ENCODE data around the gene TMEM8B.

Gene TMEM8B

GRCh38 chr9:35906923-35907699 lies 78.1 kb downstream of the TMEM8B start:
- DNase-seq (ENCODE audit: low spot score), result no peak
- TF ChIP-seq, protein P1, sequence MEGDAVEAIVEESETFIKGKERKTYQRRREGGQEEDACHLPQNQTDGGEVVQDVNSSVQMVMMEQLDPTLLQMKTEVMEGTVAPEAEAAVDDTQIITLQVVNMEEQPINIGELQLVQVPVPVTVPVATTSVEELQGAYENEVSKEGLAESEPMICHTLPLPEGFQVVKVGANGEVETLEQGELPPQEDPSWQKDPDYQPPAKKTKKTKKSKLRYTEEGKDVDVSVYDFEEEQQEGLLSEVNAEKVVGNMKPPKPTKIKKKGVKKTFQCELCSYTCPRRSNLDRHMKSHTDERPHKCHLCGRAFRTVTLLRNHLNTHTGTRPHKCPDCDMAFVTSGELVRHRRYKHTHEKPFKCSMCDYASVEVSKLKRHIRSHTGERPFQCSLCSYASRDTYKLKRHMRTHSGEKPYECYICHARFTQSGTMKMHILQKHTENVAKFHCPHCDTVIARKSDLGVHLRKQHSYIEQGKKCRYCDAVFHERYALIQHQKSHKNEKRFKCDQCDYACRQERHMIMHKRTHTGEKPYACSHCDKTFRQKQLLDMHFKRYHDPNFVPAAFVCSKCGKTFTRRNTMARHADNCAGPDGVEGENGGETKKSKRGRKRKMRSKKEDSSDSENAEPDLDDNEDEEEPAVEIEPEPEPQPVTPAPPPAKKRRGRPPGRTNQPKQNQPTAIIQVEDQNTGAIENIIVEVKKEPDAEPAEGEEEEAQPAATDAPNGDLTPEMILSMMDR (IDR thresholded peaks at IDR 0.05; ENCODE audit: borderline replicate concordance, control extremely low read depth, extremely low read depth, insufficient read depth, missing control alignments), result no peak
- in situ Hi-C loops (cut with MboI; ENCODE audit: low sequenced_read_pairs, unreplicated experiment), result no loop called here

GRCh38 chr9:35907711-35908503 lies 78.9 kb downstream of the TMEM8B start:
- no peak for DNase-seq (ENCODE audit: low spot score)
- in situ Hi-C loops (cut with MboI; ENCODE audit: low sequenced_read_pairs, unreplicated experiment), result no loop called here
- TF ChIP-seq, protein P1 (IDR thresholded peaks at IDR 0.05; ENCODE audit: borderline replicate concordance, control extremely low read depth, extremely low read depth, insufficient read depth, missing control alignments), result no peak

DNA sequence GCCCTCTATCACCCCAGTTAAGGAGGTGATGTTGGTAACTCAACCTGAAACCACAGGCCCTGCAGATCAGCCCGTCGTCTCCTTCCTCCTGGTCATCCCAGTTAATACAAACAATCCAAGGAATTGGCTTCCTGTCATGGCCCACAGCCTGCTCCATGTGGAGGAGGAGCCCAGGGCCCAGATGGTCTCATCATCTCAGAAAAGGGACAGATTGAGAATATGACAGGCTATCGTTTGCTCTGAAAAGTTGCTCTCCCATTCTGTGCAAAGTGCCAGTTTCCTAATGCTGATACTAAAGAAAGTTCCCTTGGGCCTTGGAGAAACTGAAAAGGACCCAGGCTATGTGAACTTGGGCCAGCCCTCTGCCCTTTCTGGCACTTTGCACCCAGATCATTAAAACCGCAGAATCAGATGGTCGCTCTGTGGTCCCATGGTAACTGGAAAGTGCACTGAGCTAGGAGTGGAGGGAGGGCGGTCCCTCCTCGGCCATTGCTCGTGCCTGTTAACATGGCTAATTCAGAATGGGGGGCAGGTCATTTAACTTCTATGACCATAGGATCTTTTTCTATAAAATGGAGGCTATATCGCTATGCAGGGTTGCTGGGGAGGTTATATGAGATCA lies 79.6 kb downstream of the TMEM8B start:
- no peak for DNase-seq (ENCODE audit: low spot score)
- TF ChIP-seq, protein P1 (IDR thresholded peaks at IDR 0.05; ENCODE audit: borderline replicate concordance, control extremely low read depth, extremely low read depth, insufficient read depth, missing control alignments), result no peak
- in situ Hi-C loops (cut with MboI; ENCODE audit: low sequenced_read_pairs, unreplicated experiment), result no loop called here

DNA sequence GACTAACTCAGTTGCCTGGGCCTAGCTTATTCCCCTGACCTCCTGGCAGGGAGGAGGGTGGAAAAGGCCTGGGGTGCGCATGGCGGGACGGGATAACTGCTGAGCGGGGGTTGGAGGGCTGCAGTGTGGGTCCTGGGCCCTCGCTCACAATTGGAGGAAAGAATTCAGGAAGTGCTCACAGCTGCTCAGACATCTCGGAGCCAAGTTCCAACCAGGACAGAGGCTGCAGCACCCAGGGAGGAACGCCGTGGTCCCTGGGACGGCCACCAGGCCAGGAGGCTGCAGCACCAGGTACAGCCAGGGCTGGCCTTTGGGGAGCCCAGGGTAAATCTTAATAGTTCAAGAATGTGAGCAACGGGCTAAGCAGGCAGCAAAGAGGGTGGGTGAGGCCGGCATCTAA lies 80.2 kb downstream of the TMEM8B start, which contains the start of gene SPAAR:
TSS of gene SPAAR (plus strand) at position 217 of the 400 bp plus-strand sequence. CDS start 974 bp downstream, outside the sequence.
- in situ Hi-C loops (cut with MboI; ENCODE audit: low sequenced_read_pairs, unreplicated experiment), result no loop called here
- no peak for DNase-seq (ENCODE audit: low spot score)
- TF ChIP-seq, protein P1 (IDR thresholded peaks at IDR 0.05; ENCODE audit: borderline replicate concordance, control extremely low read depth, extremely low read depth, insufficient read depth, missing control alignments), result no peak

GRCh38 chr9:35909687-35910612 lies 80.9 kb downstream of the TMEM8B start:
- TF ChIP-seq, protein P1 (IDR thresholded peaks at IDR 0.05; ENCODE audit: borderline replicate concordance, control extremely low read depth, extremely low read depth, insufficient read depth, missing control alignments), result no peak
- in situ Hi-C loops (cut with MboI; ENCODE audit: low sequenced_read_pairs, unreplicated experiment), result no loop called here
- no peak for DNase-seq (ENCODE audit: low spot score)
